H1 (cell line): ENCODE measurements around the gene SYNPR. TPM values are rescaled to one million over a fixed set of nuclear protein-coding genes. Genes with fewer than 3 reads are reported as not detected.

Source experiments
- CBX5 ChIP-seq: fragments of 300-800, 300-1000 bp; sonication (generic); IDR thresholded peaks from 2 replicates; pipeline ENCODE4 v1.7.1; 2016; ENCODE audit warnings: antibody characterized with exemption, low read length, low read depth
- CHD1 ChIP-seq: IDR thresholded peaks from 2 replicates; pipeline ENCODE4 v1.6.1; 2012; ENCODE audit warnings: low read depth, low read length, improper control_type of control experiment
- CHD2 ChIP-seq: IDR thresholded peaks from 2 replicates; pipeline ENCODE4 v1.6.1; 2012; ENCODE audit warnings: low read length, improper control_type of control experiment
- FOSL1 ChIP-seq: IDR thresholded peaks from 2 replicates; pipeline ENCODE4 v1.6.1; 2011; ENCODE audit warnings: mild to moderate bottlenecking, low read depth, low read length, moderate library complexity; ENCODE audit not compliant: insufficient read depth
- MAFK ChIP-seq: IDR thresholded peaks from 2 replicates; pipeline ENCODE4 v1.6.1; 2012; ENCODE audit warnings: low read depth, mild to moderate bottlenecking, improper control_type of control experiment, low read length
- NANOG ChIP-seq: IDR thresholded peaks from 2 replicates; pipeline ENCODE4 v1.6.1; 2011; ENCODE audit warnings: low read length, low read depth, mild to moderate bottlenecking, inconsistent platforms; ENCODE audit not compliant: insufficient read depth, poor library complexity, severe bottlenecking
- POU5F1 ChIP-seq: IDR thresholded peaks from 2 replicates; pipeline ENCODE4 v1.6.1; 2011; ENCODE audit warnings: low read depth, mild to moderate bottlenecking, low read length, moderate library complexity
- SIN3A ChIP-seq, 2 experiments: IDR thresholded peaks in 1 of 2; conservative IDR thresholded peaks in 1 of 2; 2 replicates each; pipeline ENCODE4 v1.6.1; 2011 to 2012; ENCODE audit warnings: low read length in 2 of 2, improper control_type of control experiment in 1 of 2, low read depth in 1 of 2, mild to moderate bottlenecking in 1 of 2
- SUZ12 ChIP-seq: fragments of 200-600 bp; sonication (generic); IDR thresholded peaks from 2 replicates; pipeline ENCODE4 v1.6.1; 2012; ENCODE audit warnings: mild to moderate bottlenecking, inconsistent platforms, low read length, moderate library complexity, mixed read lengths
- TBP ChIP-seq: IDR thresholded peaks from 2 replicates; pipeline ENCODE4 v1.6.1; 2011; ENCODE audit warnings: low read depth, low read length, improper control_type of control experiment
- polyA plus RNA-seq, 7 experiments: library from polyadenylated mRNA; depleted of rRNA in 3 of 7; stranded (reverse) in 5 of 7; unstranded in 2 of 7; fragments of >200 nt in 5 of 7; fragments of 200-250 nt in 2 of 7; gene quantifications; 1 replicate in 5 of 7; 2 replicates in 1 of 7; 4 replicates in 1 of 7; pipeline versions ENCODE4 v1.2.1 to v1.2.3, GENCODE V29; 2011 to 2013; ENCODE audit warnings: missing spikeins in 2 of 7, mixed read lengths in 2 of 7
- total RNA-seq: library from RNA; stranded (reverse); fragmentation: NEBNext Ultra II Directional; extraction: Animal tissue kit (Norgen Biotek cat#: 25700); gene quantifications from 2 replicates; pipeline ENCODE4 v1.2.1, GENCODE V29; 2021
- TF ChIP-seq, protein P1 (sequence below): fragments of 300-600 bp; sonication (generic); IDR thresholded peaks from 2 replicates; pipeline ENCODE4 v1.7.1; 2012; ENCODE audit warnings: low read length, moderate library complexity, mild to moderate bottlenecking, inconsistent platforms; ENCODE audit not compliant: insufficient replicate concordance

Gene SYNPR
- total and polyA plus RNA-seq, 2 of the 8 experiments (the other 6 are each of a cell fraction or from before 2014, with no cell fraction given): 0.39 to 0.99 TPM

DNA sequence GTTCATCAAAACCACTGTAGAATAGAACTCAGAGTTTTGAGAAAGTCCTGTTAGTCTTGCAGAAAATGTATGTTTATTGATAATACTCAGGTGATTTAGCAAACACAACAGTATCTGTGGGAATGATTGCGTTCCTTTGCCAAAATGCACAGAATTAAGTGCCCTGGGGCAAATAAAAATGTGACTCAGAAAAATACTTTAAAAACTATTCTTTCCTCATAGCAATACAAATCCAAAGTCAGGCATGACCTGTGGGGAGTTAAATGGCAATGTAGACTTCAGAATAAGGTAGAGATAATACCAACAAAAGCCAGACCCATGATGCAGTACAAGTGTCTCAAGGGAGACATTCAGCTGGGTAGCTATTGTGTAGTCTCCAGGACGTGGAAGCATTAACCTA, 302.0 kb downstream of the SYNPR start (continued):
- TF ChIP-seq, protein P1, sequence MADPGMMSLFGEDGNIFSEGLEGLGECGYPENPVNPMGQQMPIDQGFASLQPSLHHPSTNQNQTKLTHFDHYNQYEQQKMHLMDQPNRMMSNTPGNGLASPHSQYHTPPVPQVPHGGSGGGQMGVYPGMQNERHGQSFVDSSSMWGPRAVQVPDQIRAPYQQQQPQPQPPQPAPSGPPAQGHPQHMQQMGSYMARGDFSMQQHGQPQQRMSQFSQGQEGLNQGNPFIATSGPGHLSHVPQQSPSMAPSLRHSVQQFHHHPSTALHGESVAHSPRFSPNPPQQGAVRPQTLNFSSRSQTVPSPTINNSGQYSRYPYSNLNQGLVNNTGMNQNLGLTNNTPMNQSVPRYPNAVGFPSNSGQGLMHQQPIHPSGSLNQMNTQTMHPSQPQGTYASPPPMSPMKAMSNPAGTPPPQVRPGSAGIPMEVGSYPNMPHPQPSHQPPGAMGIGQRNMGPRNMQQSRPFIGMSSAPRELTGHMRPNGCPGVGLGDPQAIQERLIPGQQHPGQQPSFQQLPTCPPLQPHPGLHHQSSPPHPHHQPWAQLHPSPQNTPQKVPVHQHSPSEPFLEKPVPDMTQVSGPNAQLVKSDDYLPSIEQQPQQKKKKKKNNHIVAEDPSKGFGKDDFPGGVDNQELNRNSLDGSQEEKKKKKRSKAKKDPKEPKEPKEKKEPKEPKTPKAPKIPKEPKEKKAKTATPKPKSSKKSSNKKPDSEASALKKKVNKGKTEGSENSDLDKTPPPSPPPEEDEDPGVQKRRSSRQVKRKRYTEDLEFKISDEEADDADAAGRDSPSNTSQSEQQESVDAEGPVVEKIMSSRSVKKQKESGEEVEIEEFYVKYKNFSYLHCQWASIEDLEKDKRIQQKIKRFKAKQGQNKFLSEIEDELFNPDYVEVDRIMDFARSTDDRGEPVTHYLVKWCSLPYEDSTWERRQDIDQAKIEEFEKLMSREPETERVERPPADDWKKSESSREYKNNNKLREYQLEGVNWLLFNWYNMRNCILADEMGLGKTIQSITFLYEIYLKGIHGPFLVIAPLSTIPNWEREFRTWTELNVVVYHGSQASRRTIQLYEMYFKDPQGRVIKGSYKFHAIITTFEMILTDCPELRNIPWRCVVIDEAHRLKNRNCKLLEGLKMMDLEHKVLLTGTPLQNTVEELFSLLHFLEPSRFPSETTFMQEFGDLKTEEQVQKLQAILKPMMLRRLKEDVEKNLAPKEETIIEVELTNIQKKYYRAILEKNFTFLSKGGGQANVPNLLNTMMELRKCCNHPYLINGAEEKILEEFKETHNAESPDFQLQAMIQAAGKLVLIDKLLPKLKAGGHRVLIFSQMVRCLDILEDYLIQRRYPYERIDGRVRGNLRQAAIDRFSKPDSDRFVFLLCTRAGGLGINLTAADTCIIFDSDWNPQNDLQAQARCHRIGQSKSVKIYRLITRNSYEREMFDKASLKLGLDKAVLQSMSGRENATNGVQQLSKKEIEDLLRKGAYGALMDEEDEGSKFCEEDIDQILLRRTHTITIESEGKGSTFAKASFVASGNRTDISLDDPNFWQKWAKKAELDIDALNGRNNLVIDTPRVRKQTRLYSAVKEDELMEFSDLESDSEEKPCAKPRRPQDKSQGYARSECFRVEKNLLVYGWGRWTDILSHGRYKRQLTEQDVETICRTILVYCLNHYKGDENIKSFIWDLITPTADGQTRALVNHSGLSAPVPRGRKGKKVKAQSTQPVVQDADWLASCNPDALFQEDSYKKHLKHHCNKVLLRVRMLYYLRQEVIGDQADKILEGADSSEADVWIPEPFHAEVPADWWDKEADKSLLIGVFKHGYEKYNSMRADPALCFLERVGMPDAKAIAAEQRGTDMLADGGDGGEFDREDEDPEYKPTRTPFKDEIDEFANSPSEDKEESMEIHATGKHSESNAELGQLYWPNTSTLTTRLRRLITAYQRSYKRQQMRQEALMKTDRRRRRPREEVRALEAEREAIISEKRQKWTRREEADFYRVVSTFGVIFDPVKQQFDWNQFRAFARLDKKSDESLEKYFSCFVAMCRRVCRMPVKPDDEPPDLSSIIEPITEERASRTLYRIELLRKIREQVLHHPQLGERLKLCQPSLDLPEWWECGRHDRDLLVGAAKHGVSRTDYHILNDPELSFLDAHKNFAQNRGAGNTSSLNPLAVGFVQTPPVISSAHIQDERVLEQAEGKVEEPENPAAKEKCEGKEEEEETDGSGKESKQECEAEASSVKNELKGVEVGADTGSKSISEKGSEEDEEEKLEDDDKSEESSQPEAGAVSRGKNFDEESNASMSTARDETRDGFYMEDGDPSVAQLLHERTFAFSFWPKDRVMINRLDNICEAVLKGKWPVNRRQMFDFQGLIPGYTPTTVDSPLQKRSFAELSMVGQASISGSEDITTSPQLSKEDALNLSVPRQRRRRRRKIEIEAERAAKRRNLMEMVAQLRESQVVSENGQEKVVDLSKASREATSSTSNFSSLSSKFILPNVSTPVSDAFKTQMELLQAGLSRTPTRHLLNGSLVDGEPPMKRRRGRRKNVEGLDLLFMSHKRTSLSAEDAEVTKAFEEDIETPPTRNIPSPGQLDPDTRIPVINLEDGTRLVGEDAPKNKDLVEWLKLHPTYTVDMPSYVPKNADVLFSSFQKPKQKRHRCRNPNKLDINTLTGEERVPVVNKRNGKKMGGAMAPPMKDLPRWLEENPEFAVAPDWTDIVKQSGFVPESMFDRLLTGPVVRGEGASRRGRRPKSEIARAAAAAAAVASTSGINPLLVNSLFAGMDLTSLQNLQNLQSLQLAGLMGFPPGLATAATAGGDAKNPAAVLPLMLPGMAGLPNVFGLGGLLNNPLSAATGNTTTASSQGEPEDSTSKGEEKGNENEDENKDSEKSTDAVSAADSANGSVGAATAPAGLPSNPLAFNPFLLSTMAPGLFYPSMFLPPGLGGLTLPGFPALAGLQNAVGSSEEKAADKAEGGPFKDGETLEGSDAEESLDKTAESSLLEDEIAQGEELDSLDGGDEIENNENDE: no peak
- TF ChIP-seq CHD1 (no peak), CBX5 (no peak), FOSL1 (no peak), TBP (no peak), POU5F1 (no peak), MAFK (no peak), CHD2 (no peak), SIN3A (conservative IDR thresholded peaks at IDR 0.05 in 1 of 2, IDR thresholded peaks at IDR 0.05 in 1 of 2; ENCODE audit: low read depth in 1 of 2, low read length in 2 of 2) (no peak), SUZ12 (no peak), NANOG (no peak)
